Lower leg skin (tissue), 3 donors: ENCODE measurements around the gene FITM2.

ENCODE experiments used
- CTCF ChIP-seq, 3 donors: fragments of 450-650 bp; IDR thresholded peaks; one replicate each; pipeline ENCODE4 v1.5.1; 2016; ENCODE audit warnings: antibody characterized with exemption in 3 of 3, mild to moderate bottlenecking in 3 of 3, moderate library complexity in 2 of 3
- POLR2A ChIP-seq, 2 donors: fragments of 450-650 bp; IDR thresholded peaks; one replicate each; pipeline ENCODE4 v1.6.1; 2016 to 2017; ENCODE audit warnings: antibody characterized with exemption in 2 of 2, mild to moderate bottlenecking in 1 of 2, moderate library complexity in 1 of 2

- TF ChIP-seq POLR2A (IDR thresholded peaks at IDR 0.05) (no peak), CTCF (IDR thresholded peaks at IDR 0.05) (no peak)
Observed at GRCh38 chr20:44357020-44357419, 46.0 kb upstream of the FITM2 start.
